IMR-90 (cell line): ENCODE measurements around the gene ADGRG4.

Experiments
- BHLHE40 ChIP-seq: fragments of 150-350 bp; IDR thresholded peaks from 2 replicates; pipeline ENCODE4 v1.6.1; 2016; ENCODE audit warnings: mild to moderate bottlenecking, low read depth, low read length
- RAD21 ChIP-seq: IDR thresholded peaks from 2 replicates; pipeline ENCODE4 v1.6.1; 2012; ENCODE audit warnings: low read length, improper control_type of control experiment
- TF ChIP-seq, protein P1 (sequence below): conservative IDR thresholded peaks from 2 replicates; pipeline ENCODE4 v1.5.1; 2012; ENCODE audit warnings: mild to moderate bottlenecking, low read depth, low read length, improper control_type of control experiment

DNA sequence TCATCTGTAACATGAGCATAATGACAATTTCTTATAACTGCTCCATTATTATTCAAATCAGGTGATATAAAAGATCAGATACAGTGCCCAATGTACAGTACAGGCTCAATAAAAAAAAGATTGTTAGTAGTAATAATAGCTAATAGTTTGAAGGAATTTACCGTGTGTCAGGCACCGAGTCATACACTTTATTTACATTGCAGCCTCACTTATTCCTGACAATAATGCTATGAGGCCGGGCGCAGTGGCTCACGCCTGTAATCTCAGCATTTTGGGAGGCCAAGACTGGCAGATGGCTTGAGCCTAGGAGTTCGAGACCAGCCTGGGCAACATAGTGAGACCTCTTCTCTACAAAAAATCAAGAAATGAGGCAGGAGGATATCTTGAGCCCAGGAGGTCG is 39.4 kb upstream of the ADGRG4 start:
- TF ChIP-seq, protein P1, sequence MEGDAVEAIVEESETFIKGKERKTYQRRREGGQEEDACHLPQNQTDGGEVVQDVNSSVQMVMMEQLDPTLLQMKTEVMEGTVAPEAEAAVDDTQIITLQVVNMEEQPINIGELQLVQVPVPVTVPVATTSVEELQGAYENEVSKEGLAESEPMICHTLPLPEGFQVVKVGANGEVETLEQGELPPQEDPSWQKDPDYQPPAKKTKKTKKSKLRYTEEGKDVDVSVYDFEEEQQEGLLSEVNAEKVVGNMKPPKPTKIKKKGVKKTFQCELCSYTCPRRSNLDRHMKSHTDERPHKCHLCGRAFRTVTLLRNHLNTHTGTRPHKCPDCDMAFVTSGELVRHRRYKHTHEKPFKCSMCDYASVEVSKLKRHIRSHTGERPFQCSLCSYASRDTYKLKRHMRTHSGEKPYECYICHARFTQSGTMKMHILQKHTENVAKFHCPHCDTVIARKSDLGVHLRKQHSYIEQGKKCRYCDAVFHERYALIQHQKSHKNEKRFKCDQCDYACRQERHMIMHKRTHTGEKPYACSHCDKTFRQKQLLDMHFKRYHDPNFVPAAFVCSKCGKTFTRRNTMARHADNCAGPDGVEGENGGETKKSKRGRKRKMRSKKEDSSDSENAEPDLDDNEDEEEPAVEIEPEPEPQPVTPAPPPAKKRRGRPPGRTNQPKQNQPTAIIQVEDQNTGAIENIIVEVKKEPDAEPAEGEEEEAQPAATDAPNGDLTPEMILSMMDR = no peak
- TF ChIP-seq BHLHE40 (no peak), RAD21 (no peak)
